ENCODE measurements around the gene GORASP2.

GORASP2 gene

GRCh38 chr2:170928824-170929685 lies at the start of gene GORASP2:
Gene GORASP2 (plus strand): TSS chr2:170929253. CDS start chr2:170929341, 88 bp downstream.
- Histone ChIP-seq H3K4me3 (ENCODE audit: low read depth in 1 of 5, low read length in 5 of 5) (peak within 1 kb of the TSS; percentile 83 to 95 (median 89)), H3K27me3 (ENCODE audit: control insufficient read depth in 5 of 5, insufficient read depth in 4 of 5, low read length in 5 of 5) (no peaks in the 10 kb centered on the region), H3K9ac (ENCODE audit: low read length in 5 of 5) (peak within 1 kb of the TSS; percentile 73 to 98 (median 97)), H3K27ac (ENCODE audit: low read depth, low read length) (peak within 1 kb of the TSS; percentile 87), H3K4me1 (ENCODE audit: control insufficient read depth in 5 of 5, insufficient read depth in 5 of 5, low read length in 5 of 5) (peaks cover 7 to 27% (median 26%) of the 10 kb centered on the region in 5 donors), H3K36me3 (ENCODE audit: control insufficient read depth in 5 of 5, insufficient read depth in 5 of 5, low read length in 5 of 5) (no peaks in the 10 kb centered on the region), H3K9me3 (ENCODE audit: control insufficient read depth in 5 of 5, low read length in 5 of 5) (no peaks in the 10 kb centered on the region)

- no peak overlapping the region for H3K9ac ChIP-seq (ENCODE audit: low read length in 5 of 5)
- H3K4me3 ChIP-seq (ENCODE audit: low read depth in 1 of 5, low read length in 5 of 5) = no peak overlapping the region
- H3K9me3 ChIP-seq (ENCODE audit: control insufficient read depth in 5 of 5, low read length in 5 of 5) = no peaks in the 10 kb centered on the region
- no peak overlapping the region for H3K27ac ChIP-seq (ENCODE audit: low read depth, low read length)
- H3K27me3 ChIP-seq (ENCODE audit: control insufficient read depth in 5 of 5, insufficient read depth in 4 of 5, low read length in 5 of 5) = no peaks in the 10 kb centered on the region
- no peaks in the 10 kb centered on the region for H3K4me1 ChIP-seq (ENCODE audit: control insufficient read depth in 5 of 5, insufficient read depth in 5 of 5, low read length in 5 of 5)
- H3K36me3 ChIP-seq (ENCODE audit: control insufficient read depth in 5 of 5, insufficient read depth in 5 of 5, low read length in 5 of 5) = no peaks in the 10 kb centered on the region
Measured at GRCh38 chr2:170881840-170882239, 47.2 kb upstream of the GORASP2 start.

GRCh38 chr2:170882758-170883157 lies 46.3 kb upstream of the GORASP2 start:
- Histone ChIP-seq H3K9ac (ENCODE audit: low read length in 5 of 5) (no peak overlapping the region), H3K9me3 (ENCODE audit: control insufficient read depth in 5 of 5, low read length in 5 of 5) (no peaks in the 10 kb centered on the region), H3K27ac (ENCODE audit: low read depth, low read length) (no peak overlapping the region), H3K4me1 (ENCODE audit: control insufficient read depth in 5 of 5, insufficient read depth in 5 of 5, low read length in 5 of 5) (no peaks in the 10 kb centered on the region), H3K36me3 (ENCODE audit: control insufficient read depth in 5 of 5, insufficient read depth in 5 of 5, low read length in 5 of 5) (no peaks in the 10 kb centered on the region), H3K27me3 (ENCODE audit: control insufficient read depth in 5 of 5, insufficient read depth in 4 of 5, low read length in 5 of 5) (no peaks in the 10 kb centered on the region), H3K4me3 (ENCODE audit: low read depth in 1 of 5, low read length in 5 of 5) (no peak overlapping the region)

- Histone ChIP-seq H3K4me3 (ENCODE audit: low read depth in 1 of 5, low read length in 5 of 5) (no peak overlapping the region), H3K27ac (ENCODE audit: low read depth, low read length) (no peak overlapping the region), H3K27me3 (ENCODE audit: control insufficient read depth in 5 of 5, insufficient read depth in 4 of 5, low read length in 5 of 5) (no peaks in the 10 kb centered on the region), H3K4me1 (ENCODE audit: control insufficient read depth in 5 of 5, insufficient read depth in 5 of 5, low read length in 5 of 5) (no peaks in the 10 kb centered on the region), H3K36me3 (ENCODE audit: control insufficient read depth in 5 of 5, insufficient read depth in 5 of 5, low read length in 5 of 5) (no peaks in the 10 kb centered on the region), H3K9ac (ENCODE audit: low read length in 5 of 5) (no peak overlapping the region), H3K9me3 (ENCODE audit: control insufficient read depth in 5 of 5, low read length in 5 of 5) (no peaks in the 10 kb centered on the region)
Measured at GRCh38 chr2:170883683-170884082, 45.4 kb upstream of the GORASP2 start.

- Histone ChIP-seq H3K27me3 (ENCODE audit: control insufficient read depth in 5 of 5, insufficient read depth in 4 of 5, low read length in 5 of 5) (no peaks in the 10 kb centered on the region), H3K36me3 (ENCODE audit: control insufficient read depth in 5 of 5, insufficient read depth in 5 of 5, low read length in 5 of 5) (no peaks in the 10 kb centered on the region), H3K9me3 (ENCODE audit: control insufficient read depth in 5 of 5, low read length in 5 of 5) (no peaks in the 10 kb centered on the region), H3K27ac (ENCODE audit: low read depth, low read length) (no peak overlapping the region), H3K4me1 (ENCODE audit: control insufficient read depth in 5 of 5, insufficient read depth in 5 of 5, low read length in 5 of 5) (no peaks in the 10 kb centered on the region), H3K9ac (ENCODE audit: low read length in 5 of 5) (no peak overlapping the region), H3K4me3 (ENCODE audit: low read depth in 1 of 5, low read length in 5 of 5) (no peak overlapping the region)
Measured at GRCh38 chr2:170885130-170885791, 43.8 kb upstream of the GORASP2 start.

GRCh38 chr2:170886386-170886785 lies 42.7 kb upstream of the GORASP2 start:
- Histone ChIP-seq H3K9me3 (ENCODE audit: control insufficient read depth in 5 of 5, low read length in 5 of 5) (no peaks in the 10 kb centered on the region), H3K36me3 (ENCODE audit: control insufficient read depth in 5 of 5, insufficient read depth in 5 of 5, low read length in 5 of 5) (no peaks in the 10 kb centered on the region), H3K27ac (ENCODE audit: low read depth, low read length) (no peak overlapping the region), H3K27me3 (ENCODE audit: control insufficient read depth in 5 of 5, insufficient read depth in 4 of 5, low read length in 5 of 5) (no peaks in the 10 kb centered on the region), H3K9ac (ENCODE audit: low read length in 5 of 5) (no peak overlapping the region), H3K4me3 (ENCODE audit: low read depth in 1 of 5, low read length in 5 of 5) (no peak overlapping the region), H3K4me1 (ENCODE audit: control insufficient read depth in 5 of 5, insufficient read depth in 5 of 5, low read length in 5 of 5) (no peaks in the 10 kb centered on the region)

- Histone ChIP-seq H3K27me3 (ENCODE audit: control insufficient read depth in 5 of 5, insufficient read depth in 4 of 5, low read length in 5 of 5) (no peaks in the 10 kb centered on the region), H3K4me3 (ENCODE audit: low read depth in 1 of 5, low read length in 5 of 5) (no peak overlapping the region), H3K9ac (ENCODE audit: low read length in 5 of 5) (no peak overlapping the region), H3K36me3 (ENCODE audit: control insufficient read depth in 5 of 5, insufficient read depth in 5 of 5, low read length in 5 of 5) (no peaks in the 10 kb centered on the region), H3K27ac (ENCODE audit: low read depth, low read length) (no peak overlapping the region), H3K4me1 (ENCODE audit: control insufficient read depth in 5 of 5, insufficient read depth in 5 of 5, low read length in 5 of 5) (no peaks in the 10 kb centered on the region), H3K9me3 (ENCODE audit: control insufficient read depth in 5 of 5, low read length in 5 of 5) (no peaks in the 10 kb centered on the region)
Measured at GRCh38 chr2:170887496-170887895, 41.6 kb upstream of the GORASP2 start.

- no peak overlapping the region for H3K9ac ChIP-seq (ENCODE audit: low read length in 5 of 5)
- no peak overlapping the region for H3K27ac ChIP-seq (ENCODE audit: low read depth, low read length)
- H3K4me1 ChIP-seq (ENCODE audit: control insufficient read depth in 5 of 5, insufficient read depth in 5 of 5, low read length in 5 of 5) = no peaks in the 10 kb centered on the region
- no peak overlapping the region for H3K4me3 ChIP-seq (ENCODE audit: low read depth in 1 of 5, low read length in 5 of 5)
- H3K9me3 ChIP-seq (ENCODE audit: control insufficient read depth in 5 of 5, low read length in 5 of 5) = no peaks in the 10 kb centered on the region
- H3K36me3 ChIP-seq (ENCODE audit: control insufficient read depth in 5 of 5, insufficient read depth in 5 of 5, low read length in 5 of 5) = no peaks in the 10 kb centered on the region
- no peaks in the 10 kb centered on the region for H3K27me3 ChIP-seq (ENCODE audit: control insufficient read depth in 5 of 5, insufficient read depth in 4 of 5, low read length in 5 of 5)
Measured at GRCh38 chr2:170887896-170888295, 41.2 kb upstream of the GORASP2 start.

- Histone ChIP-seq H3K36me3 (ENCODE audit: control insufficient read depth in 5 of 5, insufficient read depth in 5 of 5, low read length in 5 of 5) (no peaks in the 10 kb centered on the region), H3K9ac (ENCODE audit: low read length in 5 of 5) (no peak overlapping the region), H3K27ac (ENCODE audit: low read depth, low read length) (no peak overlapping the region)
Measured at GRCh38 chr2:170891893-170892292, 37.2 kb upstream of the GORASP2 start.

GRCh38 chr2:170892391-170892951 lies 36.6 kb upstream of the GORASP2 start:
- Histone ChIP-seq H3K27ac (ENCODE audit: low read depth, low read length) (no peak overlapping the region), H3K9ac (ENCODE audit: low read length in 5 of 5) (no peak overlapping the region), H3K4me1 (ENCODE audit: control insufficient read depth in 5 of 5, insufficient read depth in 5 of 5, low read length in 5 of 5) (peaks cover 2 to 21% (median 18%) of the 10 kb centered on the region in 5 donors), H3K9me3 (ENCODE audit: control insufficient read depth in 5 of 5, low read length in 5 of 5) (no peaks in the 10 kb centered on the region), H3K4me3 (ENCODE audit: low read depth in 1 of 5, low read length in 5 of 5) (no peak overlapping the region), H3K27me3 (ENCODE audit: control insufficient read depth in 5 of 5, insufficient read depth in 4 of 5, low read length in 5 of 5) (no peaks in the 10 kb centered on the region), H3K36me3 (ENCODE audit: control insufficient read depth in 5 of 5, insufficient read depth in 5 of 5, low read length in 5 of 5) (no peaks in the 10 kb centered on the region)

More at GRCh38 chr2:170891893-170892292, 37.2 kb upstream of the GORASP2 start:
- Histone ChIP-seq H3K4me1 (ENCODE audit: control insufficient read depth in 5 of 5, insufficient read depth in 5 of 5, low read length in 5 of 5) (peaks cover 2 to 21% (median 18%) of the 10 kb centered on the region in 5 donors), H3K4me3 (ENCODE audit: low read depth in 1 of 5, low read length in 5 of 5) (no peak overlapping the region), H3K27me3 (ENCODE audit: control insufficient read depth in 5 of 5, insufficient read depth in 4 of 5, low read length in 5 of 5) (no peaks in the 10 kb centered on the region), H3K9me3 (ENCODE audit: control insufficient read depth in 5 of 5, low read length in 5 of 5) (no peaks in the 10 kb centered on the region)

All from subcutaneous abdominal adipose tissue (tissue), 5 donors.